ENCODE measurements around the gene LDLRAD4.

GRCh38 chr18:13356032-13356431 lies 137.5 kb downstream of the LDLRAD4 start:
- TF ChIP-seq, protein P1, sequence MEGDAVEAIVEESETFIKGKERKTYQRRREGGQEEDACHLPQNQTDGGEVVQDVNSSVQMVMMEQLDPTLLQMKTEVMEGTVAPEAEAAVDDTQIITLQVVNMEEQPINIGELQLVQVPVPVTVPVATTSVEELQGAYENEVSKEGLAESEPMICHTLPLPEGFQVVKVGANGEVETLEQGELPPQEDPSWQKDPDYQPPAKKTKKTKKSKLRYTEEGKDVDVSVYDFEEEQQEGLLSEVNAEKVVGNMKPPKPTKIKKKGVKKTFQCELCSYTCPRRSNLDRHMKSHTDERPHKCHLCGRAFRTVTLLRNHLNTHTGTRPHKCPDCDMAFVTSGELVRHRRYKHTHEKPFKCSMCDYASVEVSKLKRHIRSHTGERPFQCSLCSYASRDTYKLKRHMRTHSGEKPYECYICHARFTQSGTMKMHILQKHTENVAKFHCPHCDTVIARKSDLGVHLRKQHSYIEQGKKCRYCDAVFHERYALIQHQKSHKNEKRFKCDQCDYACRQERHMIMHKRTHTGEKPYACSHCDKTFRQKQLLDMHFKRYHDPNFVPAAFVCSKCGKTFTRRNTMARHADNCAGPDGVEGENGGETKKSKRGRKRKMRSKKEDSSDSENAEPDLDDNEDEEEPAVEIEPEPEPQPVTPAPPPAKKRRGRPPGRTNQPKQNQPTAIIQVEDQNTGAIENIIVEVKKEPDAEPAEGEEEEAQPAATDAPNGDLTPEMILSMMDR (IDR thresholded peaks at IDR 0.05; ENCODE audit: borderline replicate concordance, extremely low read depth, low read length, poor library complexity, severe bottlenecking) = no peak
- no peak for TF ChIP-seq EZH2 (IDR thresholded peaks at IDR 0.05; ENCODE audit: borderline replicate concordance, low read depth, low read length, severe bottlenecking)

All from DND-41 (cell line).